ENCODE measurements around the gene LUC7L. TPM values are rescaled to one million over a fixed set of nuclear protein-coding genes. Genes with fewer than 3 reads are reported as not detected.
A peak's percentile ranks its signal among the peaks of the same experiment; 100 is the strongest.

Gene LUC7L
- total and polyA plus RNA-seq, 10 of the 15 experiments (the other 5 are each of a cell fraction or from before 2014, with no cell fraction given) = 2.3 to 59.6 (median 44.1) TPM

- Histone ChIP-seq H3K9me3 (replicated peaks; ENCODE audit: control insufficient read depth, insufficient read depth, low read length) (no peaks in the 10 kb centered on the region), H3K9ac (ENCODE audit: control insufficient read depth, insufficient read depth, low read length) (no peak overlapping the region), H3K27ac (ENCODE audit: control insufficient read depth, insufficient read depth) (no peak overlapping the region), H3K79me2 (ENCODE audit: control insufficient read depth, insufficient read depth, low read length) (no peaks in the 10 kb centered on the region), H4K20me1 (ENCODE audit: control insufficient read depth, insufficient read depth) (no peaks in the 10 kb centered on the region), H3K4me3 (no peak overlapping the region), H3K27me3 (replicated peaks in 1 of 2; ENCODE audit: control insufficient read depth in 2 of 2, insufficient read depth in 2 of 2, low read length in 1 of 2) (peaks cover 1 to 3% of the 10 kb centered on the region in 2 experiments; a peak in 3 of 4 replicates), H3K4me1 (ENCODE audit: control insufficient read depth, insufficient read depth, low read length) (no peaks in the 10 kb centered on the region), H3K4me2 (ENCODE audit: control insufficient read depth, insufficient read depth) (no peak overlapping the region), H2AFZ (ENCODE audit: control insufficient read depth, low read depth, low read length) (no peak overlapping the region), H3K36me3 (ENCODE audit: control insufficient read depth in 2 of 2, insufficient read depth in 2 of 2, low read length in 1 of 2) (no peaks in the 10 kb centered on the region)
- ChIA-PET POLR2A (no interaction called here), CTCF (no interaction called here), SMC1A (ENCODE audit: uncharacterized antibody, unreplicated experiment) (no interaction called here), RAD21 (ENCODE audit: unreplicated experiment) (no interaction called here)
- no TSS peak for BruUV-seq (replicated peaks)
- intact Hi-C loops (cut with micrococcal nuclease; ENCODE audit: unreplicated experiment) = no loop called here
- ATAC-seq (no peak), FAIRE-seq (no peak), DNase-seq (ENCODE audit: low read depth, low spot score) (no peak)
- TF ChIP-seq CREB1 (IDR thresholded peaks at IDR 0.05; ENCODE audit: low read depth) (no peak), RELB (IDR thresholded peaks at IDR 0.05; ENCODE audit: low read depth) (no peak), ESRRA (IDR thresholded peaks at IDR 0.05; ENCODE audit: low read length) (no peak)
- in situ Hi-C loops (cut with MboI) = no loop called here
- 9% methylated on average over 6 of the region's 6 CpGs for WGBS (ENCODE audit: insufficient coverage, insufficient replicate concordance, low lambda C conversion rate, missing lambda C conversion rate)
Observed at GRCh38 chr16:159136-159849, 70.0 kb downstream of the LUC7L start.

- peaks cover 1 to 3% of the 10 kb centered on the region in 2 experiments; a peak in 3 of 4 replicates for H3K27me3 ChIP-seq (replicated peaks in 1 of 2; ENCODE audit: control insufficient read depth in 2 of 2, insufficient read depth in 2 of 2, low read length in 1 of 2)
- SMC1A ChIA-PET (ENCODE audit: uncharacterized antibody, unreplicated experiment) = no interaction called here
- RAD21 ChIA-PET (ENCODE audit: unreplicated experiment) = no interaction called here
- DNase-seq (ENCODE audit: low read depth, low spot score) (no peak), FAIRE-seq (no peak), ATAC-seq (no peak)
- H3K4me2 ChIP-seq (ENCODE audit: control insufficient read depth, insufficient read depth) = 0 out of 2 replicates have a peak overlapping the region, but pooled peaks have one; percentile 4
- CTCF ChIA-PET = interaction anchor here (1.9 kb wide), 1 partner anchor 48 kb away, joined by 6 read pairs; no protein-coding TSS in a partner anchor
- 57% methylated on average over 7 of the region's 7 CpGs for WGBS (ENCODE audit: insufficient coverage, insufficient replicate concordance, low lambda C conversion rate, missing lambda C conversion rate)
- no peak overlapping the region for H3K4me3 ChIP-seq
- in situ Hi-C loops (cut with MboI) (no loop called here), intact Hi-C loops (cut with micrococcal nuclease; ENCODE audit: unreplicated experiment) (no loop called here)
- H4K20me1 ChIP-seq (ENCODE audit: control insufficient read depth, insufficient read depth) = no peaks in the 10 kb centered on the region
- no TSS peak for BruUV-seq (replicated peaks)
- no peaks in the 10 kb centered on the region for H3K36me3 ChIP-seq (ENCODE audit: control insufficient read depth in 2 of 2, insufficient read depth in 2 of 2, low read length in 1 of 2)
- H3K4me1 ChIP-seq (ENCODE audit: control insufficient read depth, insufficient read depth, low read length) = no peaks in the 10 kb centered on the region
- no peaks in the 10 kb centered on the region for H3K79me2 ChIP-seq (ENCODE audit: control insufficient read depth, insufficient read depth, low read length)
- H3K9ac ChIP-seq (ENCODE audit: control insufficient read depth, insufficient read depth, low read length) = no peak overlapping the region
- no peak overlapping the region for H2AFZ ChIP-seq (ENCODE audit: control insufficient read depth, low read depth, low read length)
- H3K9me3 ChIP-seq (replicated peaks; ENCODE audit: control insufficient read depth, insufficient read depth, low read length) = no peaks in the 10 kb centered on the region
- POLR2A ChIA-PET = interaction anchor here (0.6 kb wide), 1 partner anchor 14 kb away, joined by 3 read pairs; no protein-coding TSS in a partner anchor
- H3K27ac ChIP-seq (ENCODE audit: control insufficient read depth, insufficient read depth) = no peak overlapping the region
- no peak for TF ChIP-seq HDAC2 (IDR thresholded peaks at IDR 0.05)
- no peak for TF ChIP-seq SREBF1 (IDR thresholded peaks at IDR 0.05; ENCODE audit: low read length)
- TF ChIP-seq SPI1 (IDR thresholded peaks at IDR 0.05; ENCODE audit: borderline replicate concordance, insufficient read depth, low read depth, low read length) = no peak
- no peak for TF ChIP-seq JUND (IDR thresholded peaks at IDR 0.05; ENCODE audit: low read depth, low read length)
- TF ChIP-seq MTA2 (IDR thresholded peaks at IDR 0.05; ENCODE audit: low read depth) = no peak
- TF ChIP-seq CUX1 (IDR thresholded peaks at IDR 0.05; ENCODE audit: insufficient replicate concordance, low read depth, low read length) = no peak
Observed at GRCh38 chr16:155031-155398, 74.2 kb downstream of the LUC7L start.
